Measurements from ENCODE around the gene ACSM6.

- TF ChIP-seq ZNF274 (IDR thresholded peaks at IDR 0.05; ENCODE audit: low read depth, low read length) (no peak), YY1 (IDR thresholded peaks at IDR 0.05; ENCODE audit: insufficient read depth, insufficient read length) (no peak), SUZ12 (IDR thresholded peaks at IDR 0.05; ENCODE audit: extremely low read depth, insufficient read depth, insufficient read length) (no peak)
These were observed 15.2 kb upstream of the ACSM6 start for GRCh38 chr10:95178797-95179196.

Measured in NT2/D1 (cell line).